Islet of Langerhans (tissue), 1 donor: ENCODE results near the gene RTL10.

Experiments used
- FAIRE-seq: peaks from one replicate; lab custom pipeline; 2011; peaks lifted over from hg19 to GRCh38; lab: Jason Lieb, UNC

RTL10 gene

GRCh38 chr22:19876314-19876940 is 21.8 kb upstream of the RTL10 start:
- FAIRE-seq, result no peak

GRCh38 chr22:19875531-19876313 is 21.0 kb upstream of the RTL10 start:
- FAIRE-seq, result no peak

GRCh38 chr22:19875061-19875530 is 20.4 kb upstream of the RTL10 start:
- FAIRE-seq, result no peak

GRCh38 chr22:19874307-19875060 is 19.8 kb upstream of the RTL10 start:
- FAIRE-seq, result no peak

GRCh38 chr22:19873960-19874306 is 19.3 kb upstream of the RTL10 start:
- no peak for FAIRE-seq

GRCh38 chr22:19873138-19873959 is 18.7 kb upstream of the RTL10 start:
- no peak for FAIRE-seq

GRCh38 chr22:19872779-19873137 is 18.1 kb upstream of the RTL10 start:
- FAIRE-seq, result no peak

GRCh38 chr22:19871845-19872778 is 17.4 kb upstream of the RTL10 start:
- FAIRE-seq, result no peak

GRCh38 chr22:19871023-19871844 is 16.6 kb upstream of the RTL10 start:
- no peak for FAIRE-seq

- no peak for FAIRE-seq
Measured at GRCh38 chr22:19870153-19871022, 15.7 kb upstream of the RTL10 start.

GRCh38 chr22:19869497-19870152 is 15.0 kb upstream of the RTL10 start:
- FAIRE-seq, result no peak

- no peak for FAIRE-seq
Measured at GRCh38 chr22:19868773-19869471, 14.2 kb upstream of the RTL10 start.

GRCh38 chr22:19868333-19868732 is 13.7 kb upstream of the RTL10 start:
- FAIRE-seq, result no peak

- FAIRE-seq, result no peak
Measured at GRCh38 chr22:19867617-19868016, 12.9 kb upstream of the RTL10 start.

- FAIRE-seq, result no peak
Measured at GRCh38 chr22:19866665-19867009, 12.0 kb upstream of the RTL10 start.

- FAIRE-seq, result no peak
Measured at GRCh38 chr22:19865141-19865829, 10.6 kb upstream of the RTL10 start.

- FAIRE-seq, result no peak
Measured at GRCh38 chr22:19864538-19865106, 9.9 kb upstream of the RTL10 start.
